Placental epithelial cell (primary cell): ENCODE results near the gene AP1B1. TPM values are rescaled to one million over a fixed set of nuclear protein-coding genes. Genes with fewer than 3 reads are reported as not detected.

ENCODE experiments used
- small RNA-seq: library from RNA; depleted of rRNA; stranded (forward); fragments of <200 nt; gene quantifications from one replicate; pipeline ENCODE3, GENCODE V24; 2012
- total RNA-seq: library from RNA; depleted of rRNA; stranded (reverse); fragments of >200 nt; gene quantifications from 2 replicates; pipeline ENCODE4 v1.2.3, GENCODE V29; 2012

AP1B1 gene
- total RNA-seq, result 53.8 and 103 TPM in 2 replicates

DNA sequence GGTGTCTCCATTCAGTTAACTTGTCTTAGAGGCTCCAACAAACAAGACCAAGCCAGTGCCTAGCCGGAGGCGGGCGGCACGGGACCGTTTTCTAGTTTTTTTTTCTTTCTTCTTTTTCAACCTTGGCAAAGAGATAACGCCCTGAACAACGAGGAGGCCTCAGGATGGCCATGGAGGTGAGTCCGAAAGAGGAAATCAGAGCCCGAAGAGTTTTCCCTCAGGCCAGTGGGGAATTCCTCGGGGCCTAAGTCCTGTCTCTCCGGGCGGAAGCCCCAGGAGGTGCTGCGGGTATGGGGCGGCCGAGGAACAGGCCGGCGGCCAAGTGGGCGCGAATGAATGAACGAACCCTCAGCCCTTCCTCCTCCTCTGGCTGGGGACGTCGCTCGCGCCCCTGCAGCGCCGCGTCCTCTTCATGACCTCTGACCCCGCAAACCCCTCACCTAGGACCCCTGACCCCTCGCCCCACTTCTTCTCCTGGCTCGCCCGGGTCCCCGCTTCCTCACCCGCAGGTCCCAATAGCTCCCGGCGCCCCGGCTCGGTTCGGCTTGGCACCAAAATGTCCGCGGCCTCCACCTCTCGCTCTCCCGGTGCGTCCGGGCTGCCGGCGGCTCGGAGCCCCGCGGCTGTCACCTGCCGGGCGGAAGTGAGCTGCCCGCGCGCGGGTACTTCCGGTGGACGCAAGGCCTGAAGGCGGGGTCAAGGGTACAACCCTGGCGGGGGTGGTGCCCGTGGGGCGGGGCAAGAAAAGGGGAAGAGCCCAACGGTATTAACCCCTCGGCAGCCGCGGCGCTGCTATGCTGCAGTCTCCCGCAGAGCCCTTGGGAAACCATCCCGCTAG is at the start of gene AP1B1:
Gene AP1B1, minus strand, starts transcription at position 650 of the 838 bp plus-strand sequence. CDS start 21,327 bp downstream, outside the sequence.

DNA sequence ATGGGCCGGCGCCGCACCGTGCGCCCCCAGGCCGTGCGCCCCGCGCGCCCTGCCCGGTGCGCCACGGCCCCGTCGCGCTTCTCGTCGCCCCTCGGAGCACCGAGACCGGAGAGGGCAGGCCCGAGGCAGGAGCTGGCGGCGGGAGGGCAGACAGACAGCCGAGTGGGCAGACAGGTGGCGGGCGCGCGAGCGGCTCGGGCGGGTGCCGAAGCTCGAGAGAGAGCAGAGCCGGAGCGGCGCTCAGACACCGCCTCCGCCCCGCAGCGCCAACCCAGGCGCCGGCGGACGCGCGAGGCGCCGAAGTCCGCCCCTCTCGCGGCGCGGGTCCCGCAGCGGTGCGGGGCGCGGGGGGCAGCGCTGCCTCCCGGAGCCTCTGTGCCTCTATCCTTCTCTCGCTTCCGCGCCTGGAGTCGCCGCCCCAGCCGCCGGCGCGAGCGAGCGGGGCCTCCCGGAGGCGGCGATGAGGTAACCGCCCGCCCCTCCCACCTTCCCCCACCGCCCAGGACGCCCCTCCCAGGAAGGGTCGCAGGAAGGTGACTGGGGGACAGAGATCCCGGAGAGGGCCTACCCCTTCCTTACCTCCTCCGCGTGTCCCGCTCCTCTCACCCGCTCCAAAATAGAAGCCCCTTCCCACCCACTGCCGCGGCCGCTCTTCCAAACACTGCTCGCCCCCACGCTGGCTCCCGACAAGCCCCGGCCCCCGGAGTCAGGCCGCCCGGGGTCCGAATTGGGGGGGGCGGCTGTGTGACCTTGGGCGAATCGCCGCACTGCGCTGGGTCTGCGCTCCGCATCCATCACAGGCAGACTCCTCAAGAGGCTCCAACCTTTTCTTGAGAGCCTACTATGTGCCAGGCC is 72.9 kb downstream of the AP1B1 start, which contains the start of gene RASL10A:
Gene RASL10A, minus strand, starts transcription at position 412 of the 855 bp plus-strand sequence. CDS start 451 bp downstream, outside the sequence.

DNA sequence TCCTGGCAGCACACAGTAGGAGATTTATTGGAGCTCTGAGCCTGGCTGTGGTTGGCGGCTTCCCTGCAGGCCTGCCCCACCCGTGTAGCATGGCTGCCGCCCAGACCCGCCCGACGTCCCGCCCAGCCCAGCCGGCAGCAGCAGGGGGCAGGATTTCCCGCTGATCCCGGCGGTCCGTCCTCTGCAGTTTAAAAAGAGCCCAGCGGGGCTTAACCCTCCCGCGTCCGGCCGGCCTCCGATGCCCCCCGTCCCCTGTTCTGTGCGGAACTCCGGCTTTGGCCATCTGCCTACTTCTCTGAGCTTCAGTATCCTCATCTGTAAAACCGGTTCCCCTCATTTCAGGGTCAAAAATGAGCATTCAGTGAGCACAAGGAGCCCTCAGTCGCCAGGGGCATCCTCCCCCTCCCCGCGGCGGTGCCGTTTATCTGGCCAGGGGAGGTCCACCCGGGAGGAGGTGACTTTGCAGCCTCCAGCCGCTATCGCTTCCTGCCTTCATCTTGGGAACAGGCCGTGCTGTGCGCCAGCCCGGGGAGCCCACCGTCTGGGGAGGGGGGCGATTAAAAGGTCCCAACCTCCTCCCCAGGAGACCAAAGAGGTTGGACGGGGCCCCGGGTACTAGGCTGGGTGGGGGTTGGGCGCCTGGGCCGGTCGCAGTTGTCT is 82.1 kb downstream of the AP1B1 start, which contains the start of gene GAS2L1:
Gene GAS2L1, plus strand, starts transcription at position 476 of the 660 bp plus-strand sequence. CDS start 1,456 bp downstream, outside the sequence.

Small RNA genes lying within 50 kb of the gene (small RNA-seq; reads per million reads assigned to genes)
- gene AC000041.1, result not detected
- gene MIR3653, result not detected

Other genes with a start within 250 kb of the AP1B1 start
- gene EMID1, start 182.7 kb downstream of the AP1B1 start, total RNA-seq, result 0.54 and 3.5 TPM in 2 replicates
- 27.7 and 27.9 TPM in 2 replicates for gene RHBDD3, start 120.6 kb downstream of the AP1B1 start, total RNA-seq
- gene EWSR1, start 120.3 kb downstream of the AP1B1 start, total RNA-seq, result 133 and 241 TPM in 2 replicates
- 16.1 and 17.5 TPM in 2 replicates for gene GAS2L1, start 81.9 kb downstream of the AP1B1 start, total RNA-seq
- under 0.01 TPM in 1 of 2 replicates, not detected in the other for gene RASL10A, start 72.9 kb downstream of the AP1B1 start, total RNA-seq
- gene RFPL1, start 50.0 kb upstream of the AP1B1 start, total RNA-seq, result not detected in 2 replicates
- 0.39 and 0.43 TPM in 2 replicates for gene NEFH, start 91.6 kb upstream of the AP1B1 start, total RNA-seq
- 40.5 and 49.5 TPM in 2 replicates for gene THOC5, start 165.2 kb upstream of the AP1B1 start, total RNA-seq
- 53.8 and 71.9 TPM in 2 replicates for gene NIPSNAP1, start 192.5 kb upstream of the AP1B1 start, total RNA-seq
- 47.5 and 96.3 TPM in 2 replicates for gene NF2, start 215.1 kb upstream of the AP1B1 start, total RNA-seq